GM18951 (cell line): ENCODE measurements around the gene CERS6.
"Not testable (repeated sequence)": the region's sequence is repeated elsewhere in the genome, so short reads cannot be mapped to it uniquely, and the experiment has no call there.

Source experiments
- POLR2A ChIP-seq: IDR thresholded peaks from 4 replicates; pipeline ENCODE4 v1.6.1; 2011; ENCODE audit warnings: mild to moderate bottlenecking; ENCODE audit not compliant: insufficient read length, insufficient read depth; ENCODE audit errors: extremely low read depth
- in situ Hi-C: fragments of 300-500 bp; cut with MboI; formaldehyde crosslinking; loops from one replicate; pipeline ENCODE4 v1.12.0; 2022; ENCODE audit warnings: low sequenced_read_pairs, mixed read lengths, inconsistent platforms; ENCODE audit not compliant: unreplicated experiment

Gene CERS6

GRCh38 chr2:168642873-168643272, 186.8 kb downstream of the CERS6 start:
- no peak for TF ChIP-seq POLR2A
- in situ Hi-C loops = no loop called here

GRCh38 chr2:168643979-168644378, 187.9 kb downstream of the CERS6 start:
- in situ Hi-C loops = no loop called here
- TF ChIP-seq POLR2A = no peak

GRCh38 chr2:168645696-168646338, 189.7 kb downstream of the CERS6 start:
- TF ChIP-seq POLR2A = no peak
- in situ Hi-C loops = no loop called here

GRCh38 chr2:168649105-168649504, 193.0 kb downstream of the CERS6 start:
- in situ Hi-C loops = no loop called here
- no peak for TF ChIP-seq POLR2A

GRCh38 chr2:168649562-168649961, 193.5 kb downstream of the CERS6 start:
- in situ Hi-C loops = no loop called here
- TF ChIP-seq POLR2A = no peak

GRCh38 chr2:168650139-168650538, 194.1 kb downstream of the CERS6 start:
- in situ Hi-C loops = no loop called here
- TF ChIP-seq POLR2A = no peak

- in situ Hi-C loops = no loop called here
Observed at GRCh38 chr2:168650781-168651180, 194.7 kb downstream of the CERS6 start.

GRCh38 chr2:168652997-168653921, 197.2 kb downstream of the CERS6 start:
- no peak for TF ChIP-seq POLR2A
- in situ Hi-C loops = no loop called here

More at GRCh38 chr2:168650781-168651180, 194.7 kb downstream of the CERS6 start:
- TF ChIP-seq POLR2A = no peak

- in situ Hi-C loops = no loop called here
- no peak for TF ChIP-seq POLR2A
Observed at GRCh38 chr2:168654705-168655104, 198.6 kb downstream of the CERS6 start.

GRCh38 chr2:168655207-168655606, 199.1 kb downstream of the CERS6 start:
- no peak for TF ChIP-seq POLR2A
- in situ Hi-C loops = no loop called here

GRCh38 chr2:168657378-168657777, 201.3 kb downstream of the CERS6 start:
- in situ Hi-C loops = not testable (repeated sequence)

GRCh38 chr2:168658706-168659105, 202.6 kb downstream of the CERS6 start:
- no peak for TF ChIP-seq POLR2A
- in situ Hi-C loops = no loop called here

- in situ Hi-C loops = no loop called here
- no peak for TF ChIP-seq POLR2A
Observed at GRCh38 chr2:168660870-168661862, 205.1 kb downstream of the CERS6 start.

GRCh38 chr2:168661863-168662256, 205.8 kb downstream of the CERS6 start:
- no peak for TF ChIP-seq POLR2A
- in situ Hi-C loops = no loop called here
